ENCODE data around the gene INHBA.

Gene INHBA

GRCh38 chr7:41688906-41689305 lies 14.0 kb downstream of the INHBA start:
- DNase-seq (ENCODE audit: low read depth), result no peak

GRCh38 chr7:41688012-41688625 lies 14.8 kb downstream of the INHBA start:
- DNase-seq (ENCODE audit: low read depth), result no peak

GRCh38 chr7:41685684-41686083 lies 17.2 kb downstream of the INHBA start:
- no peak for DNase-seq (ENCODE audit: low read depth)

- no peak for DNase-seq (ENCODE audit: low read depth)
Measured at GRCh38 chr7:41682422-41682821, 20.5 kb downstream of the INHBA start.

GRCh38 chr7:41679566-41679965 lies 23.3 kb downstream of the INHBA start:
- DNase-seq (ENCODE audit: low read depth), result no peak

- DNase-seq (ENCODE audit: low read depth), result no peak
Measured at GRCh38 chr7:41674505-41675023, 28.3 kb downstream of the INHBA start.

- DNase-seq (ENCODE audit: low read depth), result no peak
Measured at GRCh38 chr7:41661596-41661995, 41.3 kb downstream of the INHBA start.

GRCh38 chr7:41659539-41659938 lies 43.4 kb downstream of the INHBA start:
- DNase-seq (ENCODE audit: low read depth), result no peak

- no peak for DNase-seq (ENCODE audit: low read depth)
Measured at GRCh38 chr7:41656366-41656765, 46.5 kb downstream of the INHBA start.

GRCh38 chr7:41655426-41655825 lies 47.5 kb downstream of the INHBA start:
- DNase-seq (ENCODE audit: low read depth), result no peak

GRCh38 chr7:41652267-41652666 lies 50.6 kb downstream of the INHBA start:
- no peak for DNase-seq (ENCODE audit: low read depth)

GRCh38 chr7:41648501-41648900 lies 54.4 kb downstream of the INHBA start:
- no peak for DNase-seq (ENCODE audit: low read depth)

GRCh38 chr7:41643616-41644015 lies 59.3 kb downstream of the INHBA start:
- no peak for DNase-seq (ENCODE audit: low read depth)

- DNase-seq (ENCODE audit: low read depth), result no peak
Measured at GRCh38 chr7:41641665-41642014, 61.2 kb downstream of the INHBA start.

- no peak for DNase-seq (ENCODE audit: low read depth)
Measured at GRCh38 chr7:41641011-41641664, 61.8 kb downstream of the INHBA start.

- DNase-seq (ENCODE audit: low read depth), result no peak
Measured at GRCh38 chr7:41640487-41640886, 62.4 kb downstream of the INHBA start.

GRCh38 chr7:41637049-41637448 lies 65.8 kb downstream of the INHBA start:
- no peak for DNase-seq (ENCODE audit: low read depth)

All from T-helper 22 cell (primary cell).